ENCODE measurements around the gene OR2Z1.

GRCh38 chr19:8680676-8681344, 40.6 kb upstream of the OR2Z1 start:
- TF ChIP-seq CTCF (IDR thresholded peaks at IDR 0.05; ENCODE audit: borderline replicate concordance, extremely low read depth, low read length, poor library complexity, severe bottlenecking) = no peak
- TF ChIP-seq EZH2 (IDR thresholded peaks at IDR 0.05; ENCODE audit: borderline replicate concordance, low read depth, low read length, severe bottlenecking) = no peak
